HepG2 (cell line): Measurements from ENCODE around the gene SLC25A38. TPM values are rescaled to one million over a fixed set of nuclear protein-coding genes. Genes with fewer than 3 reads are reported as not detected.

Source experiments
- CEBPB ChIP-seq: IDR thresholded peaks from 2 replicates; pipeline ENCODE4 v1.6.1; 2011; ENCODE audit warnings: low read depth, low read length, improper control_type of control experiment, borderline replicate concordance
- ELF1 ChIP-seq: sonication (generic); formaldehyde crosslinking; IDR thresholded peaks from 2 replicates; pipeline ENCODE4 v1.4.0; 2020; ENCODE audit warnings: missing genetic modification reagents
- HMGXB4 ChIP-seq, 2 experiments: sonication (generic) in 1 of 2; formaldehyde crosslinking in 1 of 2; IDR thresholded peaks; 2 replicates each; pipeline versions ENCODE4 v1.4.0 to v1.6.1; 2018 to 2020; ENCODE audit warnings: missing genetic modification reagents in 2 of 2, borderline replicate concordance in 1 of 2, low read depth in 1 of 2, mild to moderate bottlenecking in 1 of 2, missing biosample characterization in 1 of 2
- HNF4A ChIP-seq: sonication (generic); formaldehyde crosslinking; IDR thresholded peaks from 2 replicates; pipeline ENCODE4 v1.4.0; 2020; ENCODE audit warnings: missing genetic modification reagents
- NBN ChIP-seq: fragments of 450-650 bp; conservative IDR thresholded peaks from 2 replicates; pipeline ENCODE4 v1.6.1; 2017
- NFAT5 ChIP-seq: sonication (generic); formaldehyde crosslinking; IDR thresholded peaks from 2 replicates; pipeline ENCODE4 v1.4.0; 2020; ENCODE audit warnings: missing genetic modification reagents
- PLSCR1 ChIP-seq: sonication (generic); formaldehyde crosslinking; IDR thresholded peaks from 2 replicates; pipeline ENCODE4 v1.5.0; 2020; ENCODE audit warnings: missing genetic modification reagents, mild to moderate bottlenecking, borderline replicate concordance
- RXRA ChIP-seq: sonication (generic); formaldehyde crosslinking; IDR thresholded peaks from 2 replicates; pipeline ENCODE4 v1.5.1; 2020; ENCODE audit warnings: missing genetic modification reagents
- TCF12 ChIP-seq, 2 experiments: fragments of 450-650 bp in 1 of 2; sonication (generic) in 1 of 2; formaldehyde crosslinking in 1 of 2; IDR thresholded peaks; 2 replicates each; pipeline versions ENCODE4 v1.6.1 to v1.8.0; 2017 to 2022; ENCODE audit warnings: antibody characterized with exemption in 1 of 2, mild to moderate bottlenecking in 1 of 2, missing genetic modification reagents in 1 of 2, moderate library complexity in 1 of 2
- TFAP4 ChIP-seq: sonication (generic); IDR thresholded peaks from 2 replicates; pipeline ENCODE4 v1.6.1; 2016; ENCODE audit warnings: low read depth, borderline replicate concordance
- ZBTB20 ChIP-seq: sonication (generic); formaldehyde crosslinking; IDR thresholded peaks from 2 replicates; pipeline ENCODE4 v1.8.1; 2023; ENCODE audit warnings: missing genetic modification reagents, low read depth, mild to moderate bottlenecking, borderline replicate concordance
- ZFP36 ChIP-seq: fragments of 150-350 bp; IDR thresholded peaks from 2 replicates; pipeline ENCODE4 v1.6.1; 2018; ENCODE audit warnings: borderline replicate concordance, low read length, low read depth; ENCODE audit not compliant: partially characterized antibody
- ZKSCAN8 ChIP-seq: IDR thresholded peaks from 2 replicates; pipeline ENCODE4 v1.6.1; 2016; ENCODE audit warnings: borderline replicate concordance, missing genetic modification reagents, missing compliant biosample characterization
- ZNF24 ChIP-seq: fragments of 450-650 bp; IDR thresholded peaks from 2 replicates; pipeline ENCODE4 v1.6.1; 2017; ENCODE audit warnings: antibody characterized with exemption, mild to moderate bottlenecking
- ZNF260 ChIP-seq: sonication (generic); formaldehyde crosslinking; IDR thresholded peaks from 2 replicates; pipeline ENCODE4 v1.4.0; 2020; ENCODE audit warnings: missing genetic modification reagents, low read depth, mild to moderate bottlenecking, borderline replicate concordance
- ZNF354B ChIP-seq: sonication (generic); formaldehyde crosslinking; IDR thresholded peaks from 2 replicates; pipeline ENCODE4 v1.8.0; 2022; ENCODE audit warnings: mild to moderate bottlenecking, missing genetic modification reagents
- ZNF451 ChIP-seq: sonication (generic); formaldehyde crosslinking; IDR thresholded peaks from 2 replicates; pipeline ENCODE4 v1.5.0; 2020; ENCODE audit warnings: mild to moderate bottlenecking, missing genetic modification reagents
- ZNF615 ChIP-seq: sonication (generic); formaldehyde crosslinking; IDR thresholded peaks from 2 replicates; pipeline ENCODE4 v1.5.0; 2020; ENCODE audit warnings: mild to moderate bottlenecking, missing genetic modification reagents, borderline replicate concordance
- ZNF660 ChIP-seq: sonication (generic); formaldehyde crosslinking; IDR thresholded peaks from 2 replicates; pipeline ENCODE4 v1.5.1; 2020; ENCODE audit warnings: mild to moderate bottlenecking, low read depth, missing genetic modification reagents, borderline replicate concordance
- ZSCAN12 ChIP-seq: sonication (generic); formaldehyde crosslinking; IDR thresholded peaks from 2 replicates; pipeline ENCODE4 v1.9.0; 2021; ENCODE audit warnings: mild to moderate bottlenecking, missing genetic modification reagents
- polyA plus RNA-seq, 8 experiments: library from polyadenylated mRNA; depleted of rRNA in 3 of 8; stranded (reverse) in 7 of 8; unstranded in 1 of 8; fragments of >200 nt; fragmentation: Illumina TruSeq in 4 of 8; extraction: Trizol in 4 of 8; gene quantifications; 2 replicates each; pipeline versions ENCODE4 v1.2.1 to v1.2.3, GENCODE V29; 2011 to 2016; ENCODE audit warnings: low read depth in 4 of 8, missing spikeins in 1 of 8, mixed read lengths in 1 of 8; ENCODE audit not compliant: insufficient read depth in 1 of 8
- total RNA-seq, 5 experiments: library from RNA; depleted of rRNA; stranded (reverse); fragments of >200 nt; fragmentation: Illumina TruSeq; extraction: Trizol; gene quantifications; 2 replicates each; pipeline ENCODE4 v1.2.3, GENCODE V29; 2016; ENCODE audit warnings: low read depth in 1 of 5

The SLC25A38 gene
- total and polyA plus RNA-seq, 2 of the 13 experiments (the other 11 are each of a cell fraction or from before 2014, with no cell fraction given): 32.5 to 35.4 TPM

- TF ChIP-seq HMGXB4 (CRISPR knock-in tag; IDR thresholded peaks at IDR 0.05; ENCODE audit: borderline replicate concordance in 1 of 2, low read depth in 1 of 2) (peak; percentile 68 to 80), ELF1 (no peak; the same call in 1 of the 2 replicates), ZNF660 (CRISPR knock-in tag) (no peak), ZFP36 (no peak), ZNF260 (CRISPR knock-in tag) (no peak), ZNF24 (no peak), ZNF615 (0 out of 2 replicates have a peak, but pooled peaks have one; percentile 21), CEBPB (no peak), ZBTB20 (CRISPR knock-in tag) (no peak; the same call in 1 of the 2 replicates), ZNF354B (CRISPR knock-in tag) (no peak), HNF4A (CRISPR knock-in tag) (no peak), ZSCAN12 (CRISPR knock-in tag) (no peak), ZKSCAN8 (no peak), RXRA (CRISPR knock-in tag) (peak; percentile 51; the same call in 1 of the 2 replicates), PLSCR1 (CRISPR knock-in tag) (no peak; the same call in 1 of the 2 replicates), TFAP4 (no peak), NFAT5 (no peak), TCF12 (IDR thresholded peaks at IDR 0.05) (no peak), TCF12 (CRISPR knock-in tag; IDR thresholded peaks at IDR 0.05) (no peak), NBN (no peak), ZNF451 (CRISPR knock-in tag) (peak; percentile 56; the same call in 1 of the 2 replicates)
Measured at GRCh38 chr3:39383881-39384664, 903 bp downstream of the SLC25A38 start (continued).
